ENCODE results near the gene TVP23B.
A peak's percentile ranks its signal among the peaks of the same experiment; 100 is the strongest.
"Not testable (repeated sequence)": the region's sequence is repeated elsewhere in the genome, so short reads cannot be mapped to it uniquely, and the experiment has no call there.

TVP23B gene

DNA sequence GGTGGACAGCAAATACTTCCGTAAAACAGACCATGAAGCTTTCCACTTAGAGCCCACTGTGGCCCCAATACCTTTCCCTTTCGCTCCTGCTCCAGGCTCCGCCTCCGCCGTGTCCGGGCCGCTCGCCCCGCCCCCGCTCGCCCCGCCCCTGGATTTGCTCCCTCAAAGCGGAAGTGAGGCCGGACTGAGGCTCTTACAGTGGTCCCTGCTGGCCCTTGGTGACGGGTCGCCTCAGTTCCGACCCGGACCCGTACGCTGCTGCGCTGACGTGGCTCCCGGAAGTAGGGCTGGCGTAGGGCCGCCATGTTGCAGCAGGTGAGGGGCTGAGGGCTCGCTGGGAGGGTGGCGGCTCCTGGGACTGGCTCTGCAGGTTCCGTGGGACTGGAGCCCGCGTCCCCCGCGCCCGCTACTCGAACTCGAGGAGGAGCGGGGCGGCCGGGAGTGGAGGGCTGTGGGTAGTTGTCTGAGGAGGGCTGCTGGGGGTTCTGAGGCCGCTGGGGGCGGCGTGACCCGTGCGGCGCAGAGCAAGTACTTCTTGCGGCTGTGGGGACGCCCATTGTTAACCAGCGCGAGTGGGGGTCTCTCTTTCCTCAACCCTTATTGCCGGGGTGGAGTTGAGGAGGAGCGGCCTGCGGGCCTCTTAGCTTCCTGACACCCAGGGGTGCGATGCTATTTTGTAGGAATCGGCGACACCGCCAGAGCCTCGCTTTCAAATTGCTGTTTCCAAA, at the start of gene TVP23B:
TVP23B (plus strand) TSS at position 193 of the 728 bp plus-strand sequence; CDS start at position 304, 111 bp downstream.
- DNase-seq: peak; percentile 97

GRCh38 chr17:18732438-18732837, 48.5 kb upstream of the TVP23B start:
- not testable (repeated sequence) for DNase-seq

DNA sequence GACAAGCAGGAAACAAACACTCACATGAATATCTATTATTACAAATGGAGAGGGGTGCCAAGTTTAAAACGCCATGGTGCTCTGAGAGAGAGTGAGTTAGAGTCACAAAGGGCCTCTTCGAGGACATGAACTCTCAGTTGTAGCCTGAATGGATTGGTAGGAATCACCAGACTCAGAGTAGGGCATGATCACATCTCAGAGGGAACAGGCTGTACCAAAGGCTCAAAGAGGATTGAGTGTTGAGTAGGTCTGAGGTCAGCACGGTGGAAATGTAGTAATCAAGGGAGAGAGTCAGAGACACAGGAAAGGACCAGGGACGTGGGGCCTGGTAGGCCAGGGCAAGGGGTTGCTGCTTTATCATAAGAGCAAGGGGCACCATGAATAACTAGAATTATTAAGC, 47.6 kb upstream of the TVP23B start:
- not testable (repeated sequence) for DNase-seq

GRCh38 chr17:18739616-18740391, 41.2 kb upstream of the TVP23B start:
- not testable (repeated sequence) for DNase-seq

GRCh38 chr17:18741228-18741627, 39.8 kb upstream of the TVP23B start:
- DNase-seq: not testable (repeated sequence)

GRCh38 chr17:18743699-18744421, 37.1 kb upstream of the TVP23B start, which contains the start of gene FBXW10:
Gene FBXW10 (plus strand): TSS chr17:18744054. CDS start chr17:18744245, 191 bp downstream.
- peak; percentile 27 for DNase-seq

- DNase-seq: not testable (repeated sequence)
Measured at GRCh38 chr17:18744726-18745125, 36.3 kb upstream of the TVP23B start.

DNA sequence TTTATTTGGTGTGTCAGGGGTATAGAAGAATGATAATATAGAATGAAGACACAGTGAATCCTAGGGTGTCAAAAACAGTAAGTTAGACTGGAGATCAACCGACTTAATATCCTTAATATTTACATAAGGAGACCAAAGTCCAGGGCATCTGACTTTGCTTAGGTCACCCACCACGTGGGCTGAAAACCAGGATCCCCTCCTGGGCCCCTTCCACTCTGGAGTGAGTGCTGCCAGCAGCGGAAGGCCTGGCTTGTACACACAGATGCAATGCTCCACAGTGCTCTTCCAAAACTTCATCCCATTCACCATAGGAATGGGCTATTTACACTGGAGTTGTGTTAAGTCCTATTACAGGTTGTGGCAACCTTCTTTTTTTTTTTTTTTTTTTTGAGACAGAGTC, 34.4 kb upstream of the TVP23B start:
- DNase-seq: peak; percentile 8

DNA sequence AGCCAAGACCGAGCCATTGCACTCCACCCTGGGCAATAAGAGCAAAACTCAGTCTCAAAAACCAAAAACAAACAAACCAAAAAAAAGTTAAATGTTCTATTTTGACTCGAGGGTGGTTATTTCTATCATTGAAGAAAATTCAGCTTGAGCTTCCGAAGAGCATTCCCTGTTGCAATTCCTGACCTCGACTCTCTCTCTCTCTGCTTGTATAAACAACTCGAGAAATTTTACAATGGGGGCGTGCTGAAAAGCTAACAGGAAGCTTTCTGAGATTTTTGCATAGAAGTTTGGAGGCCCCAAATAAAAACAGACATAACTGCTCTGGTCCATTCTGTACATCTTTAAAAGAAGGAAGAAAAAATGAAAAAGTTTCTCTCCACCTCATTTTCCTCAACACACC, 33.5 kb upstream of the TVP23B start:
- DNase-seq: not testable (repeated sequence)

DNA sequence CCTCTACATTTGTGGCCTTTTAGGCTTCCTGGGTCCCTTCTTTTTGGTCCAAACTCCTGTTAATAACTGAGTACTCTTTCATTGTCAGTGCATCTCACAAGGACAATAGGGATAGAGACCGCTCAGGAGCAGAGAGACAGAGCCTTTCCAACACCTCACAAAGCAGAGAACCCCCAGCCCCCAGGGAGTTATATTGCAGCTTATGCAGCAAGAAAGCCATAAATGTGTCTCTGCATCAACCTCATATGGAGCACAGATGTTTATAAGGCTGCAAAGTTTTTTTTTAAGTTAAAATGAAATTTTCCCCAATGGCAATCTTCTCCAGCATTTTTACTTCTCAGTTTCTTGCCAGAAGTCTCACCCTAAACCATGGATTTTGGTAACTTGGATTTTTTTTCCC, 30.7 kb upstream of the TVP23B start:
- not testable (repeated sequence) for DNase-seq

DNA sequence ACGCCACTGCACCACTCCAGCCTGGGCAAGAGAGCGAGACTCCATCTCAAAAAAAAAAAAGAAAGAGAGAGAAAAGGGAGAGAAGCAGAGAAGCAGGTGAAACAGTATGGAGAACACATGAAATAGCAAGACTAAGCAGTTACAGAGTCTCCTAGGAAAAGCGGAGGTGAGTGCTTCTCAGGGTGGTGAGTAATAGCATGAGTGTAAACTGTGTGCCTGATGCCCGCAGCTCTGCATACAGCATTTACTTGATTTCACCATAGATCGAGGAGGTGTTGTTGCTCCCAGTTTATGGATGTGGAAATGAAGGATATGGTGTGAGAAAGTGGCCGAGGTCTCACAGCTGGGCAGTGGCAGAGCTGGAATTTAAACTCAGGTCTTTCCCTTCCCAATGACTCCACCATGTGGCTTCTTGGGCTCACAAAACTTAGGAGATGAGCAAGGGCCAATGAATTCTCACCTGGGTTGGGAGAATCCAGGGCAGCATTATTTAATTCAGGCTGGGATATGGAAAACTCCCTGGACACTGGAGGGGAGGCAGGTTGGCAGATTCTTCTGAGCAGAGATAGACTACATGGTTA, 27.1 kb upstream of the TVP23B start:
- not testable (repeated sequence) for DNase-seq

DNA sequence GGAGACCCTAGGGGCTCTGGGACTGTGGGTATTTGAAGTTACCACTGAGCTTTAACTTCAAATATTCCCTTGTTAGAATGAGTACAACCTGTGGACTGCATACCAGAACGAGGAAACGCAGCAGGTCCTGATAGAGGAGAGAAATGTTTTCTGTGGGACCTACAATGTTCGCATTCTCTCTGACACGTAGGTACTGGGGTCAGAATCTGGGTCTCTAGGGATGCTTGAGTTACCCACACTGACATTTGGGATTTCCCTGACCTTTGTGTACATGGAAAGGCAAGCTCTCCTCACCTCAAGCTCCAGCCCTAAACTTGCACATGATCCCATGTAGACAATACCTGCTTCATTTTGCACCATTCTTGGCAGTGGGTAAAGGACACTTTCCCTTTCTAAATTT, 25.0 kb upstream of the TVP23B start:
- not testable (repeated sequence) for DNase-seq

- DNase-seq: not testable (repeated sequence)
Measured at GRCh38 chr17:18757368-18758044, 23.5 kb upstream of the TVP23B start.

DNA sequence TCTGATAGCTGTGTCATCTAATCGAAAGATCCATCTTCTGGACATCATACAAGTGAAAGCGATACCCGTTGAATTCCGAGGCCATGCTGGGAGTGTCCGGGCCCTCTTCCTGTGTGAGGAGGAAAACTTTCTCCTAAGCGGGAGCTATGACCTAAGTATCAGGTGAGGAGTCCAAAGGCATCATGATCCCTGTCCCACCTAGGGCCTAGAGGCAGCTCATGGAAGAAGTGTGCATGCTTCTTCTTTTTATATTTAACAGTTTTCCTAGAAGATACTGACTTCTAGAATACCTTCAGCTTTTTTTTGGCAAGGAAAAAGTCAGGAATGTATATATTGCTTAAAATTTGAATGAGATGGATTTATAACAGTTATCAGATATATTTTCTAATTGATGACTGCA, 22.6 kb upstream of the TVP23B start:
- not testable (repeated sequence) for DNase-seq

DNA sequence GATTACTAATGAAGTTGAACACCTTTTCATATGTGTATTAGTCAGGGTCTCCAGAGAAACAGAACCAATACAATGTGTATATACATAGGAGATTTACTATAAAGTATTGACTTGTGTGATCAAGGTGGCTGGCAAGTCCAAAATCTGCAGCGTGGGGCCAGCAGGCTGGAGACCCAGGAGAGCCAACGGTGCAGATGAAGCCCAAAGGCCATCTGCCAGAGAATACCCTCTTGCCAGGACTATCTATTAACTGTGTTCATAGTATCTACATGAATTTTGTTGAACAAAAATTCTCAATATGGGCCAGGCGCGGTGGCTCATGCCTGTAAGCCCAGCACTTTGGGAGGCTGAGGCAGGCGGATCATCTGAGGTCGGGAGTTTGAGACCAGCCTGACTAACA, 20.8 kb upstream of the TVP23B start:
- DNase-seq: not testable (repeated sequence)

DNA sequence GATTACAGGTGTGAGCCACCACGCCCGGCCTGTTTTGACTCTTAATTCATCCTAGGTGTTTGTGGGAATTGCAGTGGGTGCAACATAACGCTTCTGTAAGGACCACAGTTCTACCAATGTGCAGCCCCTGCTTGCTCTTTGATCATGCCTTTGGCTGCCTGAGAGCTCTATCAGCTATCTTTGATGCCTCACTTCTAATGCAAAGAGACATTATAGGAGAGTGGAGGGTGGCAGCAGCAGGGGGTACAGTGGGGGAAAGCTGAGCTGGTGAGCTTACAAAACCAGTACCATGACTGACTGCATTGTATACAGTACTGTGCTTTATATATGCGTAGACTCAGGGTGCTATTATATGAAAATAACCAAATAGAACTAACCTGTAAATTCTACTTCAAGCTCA, 10.4 kb upstream of the TVP23B start:
- DNase-seq: not testable (repeated sequence)

- DNase-seq: peak; percentile 57
Measured at GRCh38 chr17:18771066-18771465, 9.9 kb upstream of the TVP23B start.

- no peak for DNase-seq
Measured at GRCh38 chr17:18772471-18772870, 8.5 kb upstream of the TVP23B start.

GRCh38 chr17:18781805-18782204, 822 bp downstream of the TVP23B start:
- DNase-seq: not testable (repeated sequence)

- not testable (repeated sequence) for DNase-seq
Measured at GRCh38 chr17:18785933-18786332, 5.0 kb downstream of the TVP23B start.

DNA sequence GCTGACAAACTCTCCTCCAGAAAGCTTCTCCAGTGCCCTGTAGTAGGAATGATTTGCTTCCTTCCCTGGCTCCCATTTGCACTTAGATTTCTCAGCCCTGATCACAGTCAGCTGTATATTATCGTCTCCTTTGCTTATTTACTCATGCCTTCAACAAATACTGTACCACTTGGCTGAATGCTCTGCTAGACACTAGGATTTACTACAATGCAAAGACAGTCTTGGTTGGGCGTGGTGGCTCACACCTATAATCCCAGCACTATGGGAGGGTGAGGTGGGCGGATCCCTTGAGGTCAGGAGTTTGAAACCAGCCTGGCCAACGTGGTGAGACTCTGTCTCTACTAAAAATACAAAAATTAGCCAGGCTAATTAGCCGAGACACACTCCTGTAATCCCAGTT, 5.9 kb downstream of the TVP23B start:
- DNase-seq: not testable (repeated sequence)

DNA sequence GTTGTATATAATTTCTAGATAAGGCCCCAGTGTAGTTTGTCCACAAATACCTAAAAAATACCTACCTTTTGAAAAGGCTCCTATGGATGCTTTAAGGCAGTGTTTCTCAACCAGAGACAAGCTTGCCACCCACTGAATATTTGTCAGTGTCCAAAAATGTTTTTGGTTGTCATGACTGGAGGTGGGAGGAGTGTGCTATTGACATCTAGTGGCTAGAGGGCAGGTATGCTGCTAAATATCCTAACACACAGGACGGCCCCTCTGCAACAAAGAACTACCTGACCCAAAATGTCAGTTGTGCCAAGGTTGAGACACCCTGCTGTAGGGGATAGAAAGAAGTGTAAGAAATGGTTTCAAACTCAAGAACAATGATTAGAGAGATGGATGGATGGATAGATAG, 10.4 kb downstream of the TVP23B start:
- DNase-seq: not testable (repeated sequence)
